Right lobe of liver (tissue), 4 donors: ENCODE data around the gene BTBD16.

Source experiments
- POLR2A ChIP-seq: fragments of 450-650 bp; IDR thresholded peaks from one replicate; pipeline ENCODE4 v1.6.1; 2017; ENCODE audit warnings: antibody characterized with exemption, mild to moderate bottlenecking
- TF ChIP-seq, protein P1 (sequence below), 4 donors: fragments of 200-600 bp in 3 of 4; fragments of 450-650 bp in 1 of 4; IDR thresholded peaks; one replicate each; pipeline versions ENCODE4 v1.5.1 to v1.8.0; 2016 to 2022; ENCODE audit warnings: antibody characterized with exemption in 4 of 4, mild to moderate bottlenecking in 2 of 4
- donor health status: DM: no; HTN: no; CAD: no.
- donor health status: DM: no; HTN: no; CAD: no.
- donor health status: DM: no; HTN: yes; CAD: no.

GRCh38 chr10:122293961-122294380, 22.9 kb downstream of the BTBD16 start:
- TF ChIP-seq, protein P1, sequence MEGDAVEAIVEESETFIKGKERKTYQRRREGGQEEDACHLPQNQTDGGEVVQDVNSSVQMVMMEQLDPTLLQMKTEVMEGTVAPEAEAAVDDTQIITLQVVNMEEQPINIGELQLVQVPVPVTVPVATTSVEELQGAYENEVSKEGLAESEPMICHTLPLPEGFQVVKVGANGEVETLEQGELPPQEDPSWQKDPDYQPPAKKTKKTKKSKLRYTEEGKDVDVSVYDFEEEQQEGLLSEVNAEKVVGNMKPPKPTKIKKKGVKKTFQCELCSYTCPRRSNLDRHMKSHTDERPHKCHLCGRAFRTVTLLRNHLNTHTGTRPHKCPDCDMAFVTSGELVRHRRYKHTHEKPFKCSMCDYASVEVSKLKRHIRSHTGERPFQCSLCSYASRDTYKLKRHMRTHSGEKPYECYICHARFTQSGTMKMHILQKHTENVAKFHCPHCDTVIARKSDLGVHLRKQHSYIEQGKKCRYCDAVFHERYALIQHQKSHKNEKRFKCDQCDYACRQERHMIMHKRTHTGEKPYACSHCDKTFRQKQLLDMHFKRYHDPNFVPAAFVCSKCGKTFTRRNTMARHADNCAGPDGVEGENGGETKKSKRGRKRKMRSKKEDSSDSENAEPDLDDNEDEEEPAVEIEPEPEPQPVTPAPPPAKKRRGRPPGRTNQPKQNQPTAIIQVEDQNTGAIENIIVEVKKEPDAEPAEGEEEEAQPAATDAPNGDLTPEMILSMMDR (IDR thresholded peaks at IDR 0.05) = no peak
- no peak for TF ChIP-seq POLR2A
